IPS-15b (cell line): Measurements from ENCODE around the gene DCAF11.
"Not testable (repeated sequence)": the region's sequence is repeated elsewhere in the genome, so short reads cannot be mapped to it uniquely, and the experiment has no call there.

ENCODE experiments used
- H3K27me3 ChIP-seq: one replicate; pipeline ENCODE4 v1.6.1; 2013; ENCODE audit warnings: low read length; ENCODE audit not compliant: control insufficient read depth, insufficient read depth
- H3K36me3 ChIP-seq: one replicate; pipeline ENCODE4 v1.6.1; 2013; ENCODE audit warnings: low read length; ENCODE audit not compliant: control insufficient read depth, insufficient read depth
- H3K4me1 ChIP-seq: one replicate; pipeline ENCODE4 v1.6.1; 2013; ENCODE audit warnings: mild to moderate bottlenecking, low read length; ENCODE audit not compliant: control insufficient read depth, insufficient read depth
- H3K4me3 ChIP-seq: one replicate; pipeline ENCODE4 v1.5.1; 2013; ENCODE audit warnings: low read depth, low read length
- H3K9ac ChIP-seq: one replicate; pipeline ENCODE4 v1.6.1; 2013; ENCODE audit warnings: low read depth, mild to moderate bottlenecking, low read length
- H3K9me3 ChIP-seq: one replicate; pipeline ENCODE4 v1.6.1; 2013; ENCODE audit warnings: mild to moderate bottlenecking, low read length; ENCODE audit not compliant: control insufficient read depth, insufficient read depth

The DCAF11 gene

DNA sequence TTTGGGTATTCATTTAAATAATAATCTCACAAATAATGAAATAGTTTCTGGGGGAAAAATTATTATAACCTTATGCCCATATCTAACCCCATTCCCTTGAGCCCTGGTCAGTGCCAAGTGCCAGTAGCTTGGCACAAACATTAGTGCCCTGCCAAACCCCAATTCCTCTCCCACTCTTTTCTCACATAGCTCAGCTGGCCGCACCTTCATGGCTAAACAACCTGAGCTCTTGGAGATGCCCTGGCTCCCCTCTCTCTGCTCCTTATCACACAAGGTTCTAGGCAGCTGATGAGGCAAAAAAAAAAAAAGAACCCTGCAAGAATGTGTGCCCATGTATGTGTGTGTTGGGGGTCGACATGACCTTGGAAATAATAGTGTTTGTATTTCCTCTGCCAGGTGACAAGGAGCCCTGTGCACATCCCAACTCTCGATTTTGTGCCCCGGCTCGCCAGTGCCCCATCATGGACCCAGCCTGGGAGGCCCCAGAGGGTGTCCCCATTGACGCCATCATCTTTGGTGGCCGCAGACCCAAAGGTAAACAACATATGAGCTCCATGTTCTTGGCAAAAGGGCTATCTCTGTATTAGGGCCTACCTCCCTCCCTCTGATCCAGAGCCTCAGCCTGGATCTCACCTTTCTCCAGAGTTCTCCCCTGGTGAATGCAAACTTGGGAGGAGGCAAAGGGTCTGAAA is 12.1 kb upstream of the DCAF11 start:
- H3K4me1 ChIP-seq, result no peaks in the 10 kb centered on the region

DNA sequence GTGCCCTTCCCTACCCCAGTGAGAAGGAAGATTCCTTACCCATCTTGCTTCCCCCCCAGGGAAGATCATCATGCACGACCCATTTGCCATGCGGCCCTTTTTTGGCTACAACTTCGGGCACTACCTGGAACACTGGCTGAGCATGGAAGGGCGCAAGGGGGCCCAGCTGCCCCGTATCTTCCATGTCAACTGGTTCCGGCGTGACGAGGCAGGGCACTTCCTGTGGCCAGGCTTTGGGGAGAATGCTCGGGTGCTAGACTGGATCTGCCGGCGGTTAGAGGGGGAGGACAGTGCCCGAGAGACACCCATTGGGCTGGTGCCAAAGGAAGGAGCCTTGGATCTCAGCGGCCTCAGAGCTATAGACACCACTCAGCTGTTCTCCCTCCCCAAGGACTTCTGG is 11.1 kb upstream of the DCAF11 start:
- no peaks in the 10 kb centered on the region for H3K9me3 ChIP-seq
- no peak overlapping the region for H3K4me3 ChIP-seq
- no peak overlapping the region for H3K9ac ChIP-seq
- no peaks in the 10 kb centered on the region for H3K27me3 ChIP-seq
- H3K4me1 ChIP-seq, result no peaks in the 10 kb centered on the region
- H3K36me3 ChIP-seq, result peaks cover 43% of the 10 kb centered on the region

More for the DNA sequence above, 12.1 kb upstream of the DCAF11 start:
- Histone ChIP-seq H3K9ac (no peak overlapping the region), H3K27me3 (no peaks in the 10 kb centered on the region), H3K9me3 (no peaks in the 10 kb centered on the region), H3K4me3 (no peak overlapping the region), H3K36me3 (peaks cover 49% of the 10 kb centered on the region)

DNA sequence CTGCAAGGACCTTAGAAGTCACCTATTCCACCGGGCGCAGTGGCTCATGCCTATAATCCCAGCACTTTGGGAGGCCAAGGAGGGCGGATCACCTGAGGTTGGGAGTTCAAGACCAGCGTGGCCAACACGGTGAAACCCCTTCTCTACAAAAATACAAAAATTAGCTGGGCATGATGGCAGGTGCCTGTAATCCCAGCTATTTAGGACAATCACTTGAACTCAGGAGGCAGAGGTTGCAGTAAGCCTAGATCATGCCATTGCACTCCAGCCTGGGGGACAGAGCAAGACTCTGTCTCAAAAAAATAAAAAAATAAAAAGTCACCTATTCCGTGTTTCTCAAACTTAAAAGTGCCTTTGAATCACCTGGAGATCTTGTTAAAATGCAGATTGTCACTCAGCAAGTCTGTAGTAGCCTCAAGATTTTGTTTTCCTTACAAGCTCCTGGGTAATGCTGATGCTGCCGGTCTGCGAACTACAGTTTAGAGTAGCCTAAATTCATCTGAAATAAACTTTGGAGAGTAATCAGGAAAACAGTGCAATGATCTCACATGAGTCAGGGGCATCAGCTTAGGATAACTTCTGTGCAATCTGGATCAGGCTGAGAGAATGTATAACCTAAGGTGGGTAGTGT is 8.9 kb upstream of the DCAF11 start:
- not testable (repeated sequence) for H3K9me3 ChIP-seq, H3K4me1 ChIP-seq, H3K27me3 ChIP-seq, H3K4me3 ChIP-seq, H3K9ac ChIP-seq
- peaks cover 27% of the 10 kb centered on the region for H3K36me3 ChIP-seq

DNA sequence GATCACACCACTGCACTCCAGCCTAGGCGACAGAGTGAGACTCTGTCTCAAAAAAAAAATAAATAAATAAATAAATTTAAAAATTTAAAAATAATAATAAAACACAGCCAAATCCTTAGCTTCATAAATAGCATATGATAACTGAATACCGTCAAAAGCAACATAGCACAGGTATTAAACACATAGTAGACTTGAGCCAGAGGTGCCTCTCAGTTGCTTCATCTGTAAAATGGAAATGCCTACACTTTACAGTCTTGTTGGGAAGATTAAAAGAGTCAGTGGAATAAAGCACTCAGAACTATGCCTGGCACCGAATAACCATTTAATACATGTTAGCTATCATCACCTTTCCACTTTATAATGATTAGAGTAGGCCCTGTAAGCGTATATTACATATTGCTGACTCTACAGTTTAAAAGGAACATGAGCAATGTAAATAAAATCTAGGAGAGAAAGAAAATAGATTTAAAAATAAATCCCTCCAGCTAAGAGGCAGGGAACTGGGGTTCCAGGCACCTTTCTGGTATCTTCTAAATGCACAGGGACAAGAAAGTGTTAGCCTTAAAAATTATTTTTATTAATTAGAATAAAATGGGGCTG is 7.8 kb upstream of the DCAF11 start:
- no peaks in the 10 kb centered on the region for H3K9me3 ChIP-seq
- H3K36me3 ChIP-seq, result peaks cover 19% of the 10 kb centered on the region
- no peak overlapping the region for H3K4me3 ChIP-seq
- no peaks in the 10 kb centered on the region for H3K4me1 ChIP-seq
- H3K27me3 ChIP-seq, result no peaks in the 10 kb centered on the region
- no peak overlapping the region for H3K9ac ChIP-seq

DNA sequence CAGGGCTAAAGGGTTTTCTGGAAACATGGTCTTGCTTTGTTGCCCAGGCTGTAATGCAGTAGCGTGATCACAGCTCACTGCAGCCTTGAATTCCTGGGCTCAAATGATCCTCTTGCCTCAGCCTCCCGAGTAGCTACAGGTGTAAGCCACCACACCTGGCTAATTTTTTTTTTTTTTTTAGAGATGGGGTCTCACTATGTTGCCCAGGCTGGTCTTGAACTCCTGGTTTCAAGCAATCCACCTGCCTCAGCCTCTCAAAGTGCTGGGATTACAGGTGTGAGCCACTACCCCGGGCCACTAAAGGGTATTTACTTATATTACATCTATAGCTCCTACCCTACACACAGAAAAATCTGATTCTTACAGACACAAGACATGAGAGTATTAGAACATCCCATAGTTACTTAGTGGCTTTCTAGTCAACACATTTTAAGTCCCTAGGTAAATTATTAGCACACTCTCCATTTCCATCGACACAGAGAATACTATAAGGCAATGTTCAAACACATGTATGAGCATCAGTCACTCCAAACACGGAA is 6.2 kb upstream of the DCAF11 start:
- no peaks in the 10 kb centered on the region for H3K27me3 ChIP-seq
- no peaks in the 10 kb centered on the region for H3K9me3 ChIP-seq
- no peaks in the 10 kb centered on the region for H3K4me1 ChIP-seq
- H3K9ac ChIP-seq, result no peak overlapping the region
- H3K36me3 ChIP-seq, result peaks cover 10% of the 10 kb centered on the region
- no peak overlapping the region for H3K4me3 ChIP-seq

DNA sequence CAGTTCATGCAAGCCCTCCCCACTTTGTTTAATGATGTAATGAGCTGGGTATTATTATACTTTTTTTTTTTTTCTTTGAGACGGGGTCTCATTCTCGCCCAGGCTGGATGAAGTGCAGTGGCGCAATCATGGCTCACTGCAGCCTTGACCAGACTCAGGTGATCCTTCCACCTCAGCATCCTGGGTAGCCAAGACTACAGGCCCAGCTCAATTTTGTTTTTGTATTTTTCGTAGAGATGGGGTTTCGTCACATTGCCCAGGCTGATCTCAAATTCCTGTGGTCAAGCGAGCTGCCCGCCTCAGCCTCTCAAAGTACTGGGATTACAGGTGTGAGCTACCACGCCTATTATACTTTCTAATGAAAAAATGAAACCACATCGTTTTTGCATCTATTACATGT is 4.5 kb upstream of the DCAF11 start:
- Histone ChIP-seq H3K9me3 (no peaks in the 10 kb centered on the region), H3K36me3 (no peaks in the 10 kb centered on the region), H3K9ac (no peak overlapping the region), H3K4me3 (no peak overlapping the region), H3K4me1 (no peaks in the 10 kb centered on the region), H3K27me3 (no peaks in the 10 kb centered on the region)

DNA sequence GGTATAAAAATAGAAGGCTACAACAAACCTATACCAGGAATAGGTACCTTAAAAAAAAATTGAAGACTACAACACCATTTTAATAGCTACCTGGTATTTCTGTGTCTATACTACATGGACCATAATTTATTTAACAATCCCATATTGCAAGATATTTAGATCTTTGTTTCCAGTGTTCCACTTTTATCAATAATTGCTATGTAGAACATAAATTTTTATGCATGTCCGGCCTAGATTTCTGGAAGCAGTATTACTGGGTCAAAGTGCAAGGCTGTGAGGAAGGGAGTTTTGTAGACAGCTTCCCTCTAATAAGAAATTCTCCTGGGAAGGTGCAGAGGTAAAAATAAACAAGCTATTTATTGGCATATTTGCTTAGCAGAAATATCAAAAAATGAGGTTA is 4.1 kb upstream of the DCAF11 start:
- Histone ChIP-seq H3K36me3 (no peaks in the 10 kb centered on the region), H3K9me3 (no peaks in the 10 kb centered on the region), H3K9ac (no peak overlapping the region), H3K4me3 (no peak overlapping the region), H3K27me3 (no peaks in the 10 kb centered on the region), H3K4me1 (no peaks in the 10 kb centered on the region)

GRCh38 chr14:24113379-24113800 is 1.2 kb upstream of the DCAF11 start:
- H3K4me1 ChIP-seq, result peaks cover 3% of the 10 kb centered on the region
- H3K9me3 ChIP-seq, result no peaks in the 10 kb centered on the region
- H3K36me3 ChIP-seq, result peaks cover 10% of the 10 kb centered on the region
- H3K4me3 ChIP-seq, result peak overlapping the region; percentile 93
- no peaks in the 10 kb centered on the region for H3K27me3 ChIP-seq
- H3K9ac ChIP-seq, result peak overlapping the region; percentile 30

DNA sequence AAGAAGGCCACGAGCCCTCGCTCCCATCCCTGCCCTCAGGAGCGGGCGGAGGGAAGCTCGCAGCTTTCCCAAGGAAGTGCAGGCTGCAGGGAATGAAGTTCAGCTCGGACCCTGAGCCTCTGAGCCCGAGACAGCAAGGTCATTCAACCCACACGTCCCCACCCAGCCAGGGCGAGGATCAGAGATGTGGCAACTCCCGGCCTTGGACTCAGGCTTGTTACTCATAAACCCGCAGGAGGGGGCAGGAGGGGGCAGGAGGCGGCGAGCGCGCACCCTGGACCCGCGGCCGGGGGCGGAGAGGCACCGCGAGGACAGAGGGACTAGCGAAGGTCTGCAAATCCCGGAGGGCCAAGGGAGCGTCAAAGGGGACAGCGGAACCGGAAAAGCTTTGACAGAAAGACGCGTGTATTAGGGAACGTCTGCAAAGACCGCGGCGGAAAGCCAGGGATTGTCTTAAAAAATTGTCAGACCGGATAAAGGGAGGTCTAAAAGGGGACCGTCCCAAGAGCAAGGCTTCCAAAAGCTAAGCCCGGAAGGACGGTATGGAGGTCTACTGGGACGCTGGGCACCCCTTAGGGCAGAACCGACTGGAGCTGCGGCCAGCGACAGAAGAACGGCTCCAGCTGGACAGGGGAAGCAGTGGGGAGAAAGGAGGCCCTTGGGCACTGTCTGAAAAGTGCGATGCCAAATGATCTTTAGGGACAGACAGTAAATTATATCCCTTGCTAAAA is 611 bp upstream of the DCAF11 start:
- H3K4me1 ChIP-seq, result peaks cover 3% of the 10 kb centered on the region
- peak overlapping the region; percentile 93 for H3K4me3 ChIP-seq
- H3K9me3 ChIP-seq, result no peaks in the 10 kb centered on the region

GRCh38 chr14:24115422-24116127 is 998 bp downstream of the DCAF11 start:
- H3K9ac ChIP-seq, result peak overlapping the region; percentile 74
- peak overlapping the region; percentile 93 for H3K4me3 ChIP-seq
- H3K4me1 ChIP-seq, result peaks cover 3% of the 10 kb centered on the region
- peaks cover 23% of the 10 kb centered on the region for H3K36me3 ChIP-seq
- no peaks in the 10 kb centered on the region for H3K27me3 ChIP-seq
- no peaks in the 10 kb centered on the region for H3K9me3 ChIP-seq

More for the DNA sequence above, 611 bp upstream of the DCAF11 start:
- Histone ChIP-seq H3K9ac (peak overlapping the region; percentile 63), H3K27me3 (no peaks in the 10 kb centered on the region), H3K36me3 (peaks cover 14% of the 10 kb centered on the region)
